ENCODE results near the gene SOCS7. TPM values are rescaled to one million over a fixed set of nuclear protein-coding genes. Genes with fewer than 3 reads are reported as not detected.

SOCS7 gene
- total and polyA plus RNA-seq, 2 experiments from 2014 or later = 2.7 to 15.9 TPM

DNA sequence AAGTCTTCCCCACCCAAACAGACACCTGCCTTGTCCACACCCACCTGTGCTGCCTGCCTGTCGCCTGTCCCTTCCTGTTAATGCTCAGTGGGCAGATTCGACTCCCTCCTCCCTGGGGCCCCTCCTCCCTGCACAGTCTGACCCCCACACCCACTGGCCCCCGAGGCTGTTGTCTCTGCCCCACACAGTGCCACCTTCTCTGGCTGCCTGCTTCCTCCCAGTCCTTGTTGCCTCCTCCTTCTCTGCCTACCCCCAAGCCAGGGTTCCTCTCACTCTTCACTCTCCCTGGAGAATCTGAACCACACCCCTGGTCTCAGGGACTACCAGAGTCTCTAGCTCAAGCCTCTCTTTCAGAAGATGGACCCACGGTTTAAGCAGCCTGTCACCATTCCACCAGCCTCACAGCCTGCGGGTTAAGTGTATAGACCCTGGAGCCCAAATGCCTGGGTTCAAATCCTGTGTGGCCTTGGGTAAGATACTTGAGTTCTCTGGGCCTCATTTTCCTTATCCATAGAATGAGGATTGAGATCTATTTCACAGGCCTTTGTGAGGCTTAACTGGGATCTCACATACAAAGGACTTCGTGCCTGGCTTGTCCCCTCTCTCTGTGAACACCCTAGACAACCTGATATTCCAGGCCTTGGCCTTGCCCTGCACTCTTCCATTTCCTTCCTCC, 72.8 kb downstream of the SOCS7 start:
- no peak overlapping the region for H3K4me3 ChIP-seq
- H4K20me1 ChIP-seq (ENCODE audit: insufficient read depth, poor library complexity, severe bottlenecking) = no peaks in the 10 kb centered on the region
- H3K27ac ChIP-seq = no peak overlapping the region
- TF ChIP-seq, protein P1, sequence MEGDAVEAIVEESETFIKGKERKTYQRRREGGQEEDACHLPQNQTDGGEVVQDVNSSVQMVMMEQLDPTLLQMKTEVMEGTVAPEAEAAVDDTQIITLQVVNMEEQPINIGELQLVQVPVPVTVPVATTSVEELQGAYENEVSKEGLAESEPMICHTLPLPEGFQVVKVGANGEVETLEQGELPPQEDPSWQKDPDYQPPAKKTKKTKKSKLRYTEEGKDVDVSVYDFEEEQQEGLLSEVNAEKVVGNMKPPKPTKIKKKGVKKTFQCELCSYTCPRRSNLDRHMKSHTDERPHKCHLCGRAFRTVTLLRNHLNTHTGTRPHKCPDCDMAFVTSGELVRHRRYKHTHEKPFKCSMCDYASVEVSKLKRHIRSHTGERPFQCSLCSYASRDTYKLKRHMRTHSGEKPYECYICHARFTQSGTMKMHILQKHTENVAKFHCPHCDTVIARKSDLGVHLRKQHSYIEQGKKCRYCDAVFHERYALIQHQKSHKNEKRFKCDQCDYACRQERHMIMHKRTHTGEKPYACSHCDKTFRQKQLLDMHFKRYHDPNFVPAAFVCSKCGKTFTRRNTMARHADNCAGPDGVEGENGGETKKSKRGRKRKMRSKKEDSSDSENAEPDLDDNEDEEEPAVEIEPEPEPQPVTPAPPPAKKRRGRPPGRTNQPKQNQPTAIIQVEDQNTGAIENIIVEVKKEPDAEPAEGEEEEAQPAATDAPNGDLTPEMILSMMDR (IDR thresholded peaks at IDR 0.05; ENCODE audit: poor library complexity) = no peak
- TF ChIP-seq EZH2phosphoT487 (IDR thresholded peaks at IDR 0.05; ENCODE audit: low read depth, severe bottlenecking, unreplicated experiment) = no peak
- TF ChIP-seq EZH2 (IDR thresholded peaks at IDR 0.05; ENCODE audit: borderline replicate concordance) = no peak
- WGBS (ENCODE audit: low lambda C conversion rate, missing lambda C conversion rate) = 88% methylated on average over 6 of the region's 6 CpGs
- no peaks in the 10 kb centered on the region for H3K9me2 ChIP-seq (replicated peaks; ENCODE audit: insufficient read depth)
- no peak overlapping the region for H2AFZ ChIP-seq
- DNase-seq (ENCODE audit: low spot score) = no peak
- H3K4me2 ChIP-seq = no peak overlapping the region
- H3K27me3 ChIP-seq = peaks cover 21% of the 10 kb centered on the region
- no peaks in the 10 kb centered on the region for H3K9me3 ChIP-seq (ENCODE audit: low read depth)
- peaks cover 30% of the 10 kb centered on the region for H3K4me1 ChIP-seq (ENCODE audit: insufficient read depth)
- H3K36me3 ChIP-seq (replicated peaks; ENCODE audit: insufficient read depth, low read depth) = no peaks in the 10 kb centered on the region
- no peaks in the 10 kb centered on the region for H3K79me2 ChIP-seq

GRCh38 chr17:38425031-38425430, 73.4 kb downstream of the SOCS7 start:
- TF ChIP-seq, protein P1 (IDR thresholded peaks at IDR 0.05; ENCODE audit: poor library complexity) = no peak
- TF ChIP-seq EZH2 (IDR thresholded peaks at IDR 0.05; ENCODE audit: borderline replicate concordance) = no peak
- no peak for TF ChIP-seq EZH2phosphoT487 (IDR thresholded peaks at IDR 0.05; ENCODE audit: low read depth, severe bottlenecking, unreplicated experiment)
- Histone ChIP-seq H3K4me3 (no peak overlapping the region), H3K4me2 (no peak overlapping the region), H3K27ac (no peak overlapping the region), H3K79me2 (no peaks in the 10 kb centered on the region), H3K36me3 (replicated peaks; ENCODE audit: insufficient read depth, low read depth) (no peaks in the 10 kb centered on the region), H4K20me1 (ENCODE audit: insufficient read depth, poor library complexity, severe bottlenecking) (no peaks in the 10 kb centered on the region), H3K9me2 (replicated peaks; ENCODE audit: insufficient read depth) (no peaks in the 10 kb centered on the region), H3K27me3 (peaks cover 16% of the 10 kb centered on the region), H3K9me3 (ENCODE audit: low read depth) (no peaks in the 10 kb centered on the region), H2AFZ (no peak overlapping the region), H3K4me1 (ENCODE audit: insufficient read depth) (peaks cover 25% of the 10 kb centered on the region)
- WGBS (ENCODE audit: low lambda C conversion rate, missing lambda C conversion rate) = 83% methylated on average over 13 of the region's 13 CpGs
- DNase-seq (ENCODE audit: low spot score) = no peak

- H3K9me2 ChIP-seq (replicated peaks; ENCODE audit: insufficient read depth) = no peaks in the 10 kb centered on the region
- peaks cover 25% of the 10 kb centered on the region for H3K4me1 ChIP-seq (ENCODE audit: insufficient read depth)
- no peaks in the 10 kb centered on the region for H3K36me3 ChIP-seq (replicated peaks; ENCODE audit: insufficient read depth, low read depth)
- no peaks in the 10 kb centered on the region for H4K20me1 ChIP-seq (ENCODE audit: insufficient read depth, poor library complexity, severe bottlenecking)
- TF ChIP-seq EZH2 (IDR thresholded peaks at IDR 0.05; ENCODE audit: borderline replicate concordance) (no peak), EZH2phosphoT487 (IDR thresholded peaks at IDR 0.05; ENCODE audit: low read depth, severe bottlenecking, unreplicated experiment) (no peak)
- TF ChIP-seq, protein P1 (IDR thresholded peaks at IDR 0.05; ENCODE audit: poor library complexity) = no peak
- H2AFZ ChIP-seq = no peak overlapping the region
- WGBS (ENCODE audit: low lambda C conversion rate, missing lambda C conversion rate) = 55% methylated on average over 3 of the region's 9 CpGs
- no peak for DNase-seq (ENCODE audit: low spot score)
- no peak overlapping the region for H3K27ac ChIP-seq
- H3K79me2 ChIP-seq = no peaks in the 10 kb centered on the region
- no peak overlapping the region for H3K4me3 ChIP-seq
- H3K27me3 ChIP-seq = peaks cover 10% of the 10 kb centered on the region
- H3K4me2 ChIP-seq = no peak overlapping the region
- H3K9me3 ChIP-seq (ENCODE audit: low read depth) = no peaks in the 10 kb centered on the region
These were observed 74.1 kb downstream of the SOCS7 start for GRCh38 chr17:38425744-38426143.

All from hepatocyte (in vitro differentiated cells).